ENCODE results near the gene PFDN2. TPM values are rescaled to one million over a fixed set of nuclear protein-coding genes. Genes with fewer than 3 reads are reported as not detected.

Gene PFDN2
- total and polyA plus RNA-seq, 10 of the 15 experiments (the other 5 are each of a cell fraction or from before 2014, with no cell fraction given): 30.0 to 141 (median 80.5) TPM

DNA sequence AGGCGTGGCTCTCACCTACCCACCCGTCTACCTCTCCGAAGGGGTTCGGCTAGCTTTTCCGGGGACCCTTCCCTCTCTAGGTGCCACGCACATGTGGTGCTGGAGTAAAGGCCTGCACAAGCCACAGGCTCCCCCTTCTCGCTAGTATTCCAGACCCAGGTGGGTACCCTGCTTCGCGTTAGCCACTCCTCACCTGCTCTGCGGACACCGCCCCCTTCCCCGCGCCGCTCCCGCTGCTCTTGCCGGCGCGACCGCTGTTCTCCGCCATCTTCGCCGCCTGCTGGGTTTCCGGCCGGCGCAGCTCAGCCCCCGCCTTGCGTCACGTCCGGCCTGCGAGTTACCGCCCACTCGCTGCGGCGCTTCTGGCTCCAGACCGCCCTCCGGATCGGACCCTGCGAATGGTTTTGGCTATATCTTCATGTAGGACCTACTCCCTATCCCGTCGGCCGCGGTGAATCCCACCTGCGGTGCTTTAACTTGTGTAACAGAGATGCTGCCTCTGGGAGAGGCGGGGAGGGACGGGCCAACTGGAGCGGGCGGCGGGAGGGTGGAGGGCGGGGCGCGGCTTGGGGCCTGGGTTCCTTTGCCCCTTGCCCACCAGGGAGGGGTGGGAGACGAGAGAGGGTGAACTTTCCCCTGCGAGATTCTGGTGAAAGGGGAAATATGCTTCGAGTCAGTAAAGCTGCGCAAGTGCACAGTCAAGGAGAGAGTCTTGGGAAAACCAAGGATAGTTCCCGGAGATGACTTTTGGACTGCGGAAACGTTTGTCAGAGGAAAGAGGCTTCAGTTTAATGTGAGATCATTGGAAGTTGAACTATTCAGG lies at the start of gene PFDN2, which contains the start of gene NIT1 (continued):
- TF ChIP-seq, protein P1, sequence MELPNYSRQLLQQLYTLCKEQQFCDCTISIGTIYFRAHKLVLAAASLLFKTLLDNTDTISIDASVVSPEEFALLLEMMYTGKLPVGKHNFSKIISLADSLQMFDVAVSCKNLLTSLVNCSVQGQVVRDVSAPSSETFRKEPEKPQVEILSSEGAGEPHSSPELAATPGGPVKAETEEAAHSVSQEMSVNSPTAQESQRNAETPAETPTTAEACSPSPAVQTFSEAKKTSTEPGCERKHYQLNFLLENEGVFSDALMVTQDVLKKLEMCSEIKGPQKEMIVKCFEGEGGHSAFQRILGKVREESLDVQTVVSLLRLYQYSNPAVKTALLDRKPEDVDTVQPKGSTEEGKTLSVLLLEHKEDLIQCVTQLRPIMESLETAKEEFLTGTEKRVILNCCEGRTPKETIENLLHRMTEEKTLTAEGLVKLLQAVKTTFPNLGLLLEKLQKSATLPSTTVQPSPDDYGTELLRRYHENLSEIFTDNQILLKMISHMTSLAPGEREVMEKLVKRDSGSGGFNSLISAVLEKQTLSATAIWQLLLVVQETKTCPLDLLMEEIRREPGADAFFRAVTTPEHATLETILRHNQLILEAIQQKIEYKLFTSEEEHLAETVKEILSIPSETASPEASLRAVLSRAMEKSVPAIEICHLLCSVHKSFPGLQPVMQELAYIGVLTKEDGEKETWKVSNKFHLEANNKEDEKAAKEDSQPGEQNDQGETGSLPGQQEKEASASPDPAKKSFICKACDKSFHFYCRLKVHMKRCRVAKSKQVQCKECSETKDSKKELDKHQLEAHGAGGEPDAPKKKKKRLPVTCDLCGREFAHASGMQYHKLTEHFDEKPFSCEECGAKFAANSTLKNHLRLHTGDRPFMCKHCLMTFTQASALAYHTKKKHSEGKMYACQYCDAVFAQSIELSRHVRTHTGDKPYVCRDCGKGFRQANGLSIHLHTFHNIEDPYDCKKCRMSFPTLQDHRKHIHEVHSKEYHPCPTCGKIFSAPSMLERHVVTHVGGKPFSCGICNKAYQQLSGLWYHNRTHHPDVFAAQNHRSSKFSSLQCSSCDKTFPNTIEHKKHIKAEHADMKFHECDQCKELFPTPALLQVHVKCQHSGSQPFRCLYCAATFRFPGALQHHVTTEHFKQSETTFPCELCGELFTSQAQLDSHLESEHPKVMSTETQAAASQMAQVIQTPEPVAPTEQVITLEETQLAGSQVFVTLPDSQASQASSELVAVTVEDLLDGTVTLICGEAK (IDR thresholded peaks at IDR 0.05; ENCODE audit: borderline replicate concordance): peak; percentile 86
- 0 out of 2 replicates have a peak, but pooled peaks have one; percentile 44 for TF ChIP-seq CBFB (IDR thresholded peaks at IDR 0.05; ENCODE audit: low read depth)
- TF ChIP-seq, protein P2, sequence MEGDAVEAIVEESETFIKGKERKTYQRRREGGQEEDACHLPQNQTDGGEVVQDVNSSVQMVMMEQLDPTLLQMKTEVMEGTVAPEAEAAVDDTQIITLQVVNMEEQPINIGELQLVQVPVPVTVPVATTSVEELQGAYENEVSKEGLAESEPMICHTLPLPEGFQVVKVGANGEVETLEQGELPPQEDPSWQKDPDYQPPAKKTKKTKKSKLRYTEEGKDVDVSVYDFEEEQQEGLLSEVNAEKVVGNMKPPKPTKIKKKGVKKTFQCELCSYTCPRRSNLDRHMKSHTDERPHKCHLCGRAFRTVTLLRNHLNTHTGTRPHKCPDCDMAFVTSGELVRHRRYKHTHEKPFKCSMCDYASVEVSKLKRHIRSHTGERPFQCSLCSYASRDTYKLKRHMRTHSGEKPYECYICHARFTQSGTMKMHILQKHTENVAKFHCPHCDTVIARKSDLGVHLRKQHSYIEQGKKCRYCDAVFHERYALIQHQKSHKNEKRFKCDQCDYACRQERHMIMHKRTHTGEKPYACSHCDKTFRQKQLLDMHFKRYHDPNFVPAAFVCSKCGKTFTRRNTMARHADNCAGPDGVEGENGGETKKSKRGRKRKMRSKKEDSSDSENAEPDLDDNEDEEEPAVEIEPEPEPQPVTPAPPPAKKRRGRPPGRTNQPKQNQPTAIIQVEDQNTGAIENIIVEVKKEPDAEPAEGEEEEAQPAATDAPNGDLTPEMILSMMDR (IDR thresholded peaks at IDR 0.05 in 2 of 3, conservative IDR thresholded peaks at IDR 0.05 in 1 of 3; ENCODE audit: control insufficient read depth in 2 of 3, extremely low read depth in 1 of 3, insufficient read depth in 1 of 3, low read depth in 3 of 3, low read length in 3 of 3): no peak; a peak in 1 of 6 replicates
- no peak for TF ChIP-seq NR2F1 (conservative IDR thresholded peaks at IDR 0.05)
- TF ChIP-seq PAX8 (IDR thresholded peaks at IDR 0.05): no peak
- no peak for TF ChIP-seq ETV6 (conservative IDR thresholded peaks at IDR 0.05 in 1 of 2, IDR thresholded peaks at IDR 0.05 in 1 of 2; ENCODE audit: borderline replicate concordance in 1 of 2, low read depth in 1 of 2)
- TF ChIP-seq CEBPB (IDR thresholded peaks at IDR 0.05; ENCODE audit: borderline replicate concordance in 1 of 2, low read depth in 2 of 2, low read length in 2 of 2): no peak
- TF ChIP-seq ZNF207 (IDR thresholded peaks at IDR 0.05; ENCODE audit: borderline replicate concordance): 0 out of 2 replicates have a peak, but pooled peaks have one; percentile 27
- no peak for TF ChIP-seq IRF4 (IDR thresholded peaks at IDR 0.05; ENCODE audit: low read depth, low read length)
- TF ChIP-seq IKZF1 (conservative IDR thresholded peaks at IDR 0.05): peak; percentile 51
- TF ChIP-seq SIX5 (IDR thresholded peaks at IDR 0.05; ENCODE audit: low read depth, low read length, severe bottlenecking): peak; percentile 22
- peak; percentile 75 for TF ChIP-seq NBN (IDR thresholded peaks at IDR 0.05)
- no peak for TF ChIP-seq KDM1A (IDR thresholded peaks at IDR 0.05; ENCODE audit: borderline replicate concordance)
- TF ChIP-seq ZBED1 (IDR thresholded peaks at IDR 0.05; ENCODE audit: borderline replicate concordance): peak; percentile 34; the same call in 1 of the 2 replicates
- TF ChIP-seq FOXK2 (IDR thresholded peaks at IDR 0.05): no peak
- peak; percentile 92 for TF ChIP-seq CREB1 (IDR thresholded peaks at IDR 0.05; ENCODE audit: low read depth)
- TF ChIP-seq IKZF2 (IDR thresholded peaks at IDR 0.05): 0 out of 4 replicates have a peak, but pooled peaks of 1 of the 2 experiments have one; percentile 23
- TF ChIP-seq SIN3A (IDR thresholded peaks at IDR 0.05; ENCODE audit: low read depth, low read length): peak; percentile 75; the same call in 1 of the 2 replicates
- TF ChIP-seq MEF2B (IDR thresholded peaks at IDR 0.05; ENCODE audit: partially characterized antibody, poor library complexity, severe bottlenecking): no peak
- peak; percentile 48; the same call in 1 of the 2 replicates for TF ChIP-seq PML (IDR thresholded peaks at IDR 0.05; ENCODE audit: low read length)
- TF ChIP-seq POLR2A (IDR thresholded peaks at IDR 0.05; ENCODE audit: low read depth, low read length): peak; percentile 99
- no peak for TF ChIP-seq CHD4 (IDR thresholded peaks at IDR 0.05)
- TF ChIP-seq ESRRA (IDR thresholded peaks at IDR 0.05; ENCODE audit: low read length): no peak
- no peak for TF ChIP-seq SUPT20H (IDR thresholded peaks at IDR 0.05; ENCODE audit: borderline replicate concordance, control insufficient read depth, low read depth, low read length)
- TF ChIP-seq RCOR1 (conservative IDR thresholded peaks at IDR 0.05; ENCODE audit: low read depth, low read length): no peak
- peak; percentile 50; the same call in 1 of the 2 replicates for TF ChIP-seq RB1 (IDR thresholded peaks at IDR 0.05; ENCODE audit: borderline replicate concordance)
- TF ChIP-seq RAD21 (IDR thresholded peaks at IDR 0.05; ENCODE audit: insufficient read depth, low read depth, low read length): no peak
